CD4-positive, CD25-positive, alpha-beta regulatory T cell (primary cell): ENCODE data around the gene BPIFB2. TPM values are rescaled to one million over a fixed set of nuclear protein-coding genes. Genes with fewer than 3 reads are reported as not detected.
A peak's percentile ranks its signal among the peaks of the same experiment; 100 is the strongest.

Experiments used
- ATAC-seq, 2 donors: fragments of 150-1000 bp; cut with Tn5 transposase; one replicate each; pipeline ENCODE4 v1.10.0; 2021; ENCODE audit warnings: low read depth in 2 of 2, moderate number of reproducible peaks in 2 of 2, moderate library complexity in 1 of 2
- DNase-seq, 3 donors: peaks; one replicate each; pipeline versions ENCODE4 v3.0.0 to v3.0.0-alpha.2; 2012 to 2022; ENCODE audit warnings: mixed read lengths in 1 of 3
- H3K27ac ChIP-seq: one replicate; pipeline ENCODE4 v1.7.0; 2013; ENCODE audit warnings: mild to moderate bottlenecking, low read length; ENCODE audit not compliant: insufficient read depth, poor library complexity, severe bottlenecking
- H3K27me3 ChIP-seq: one replicate; pipeline ENCODE4 v1.7.0; 2013; ENCODE audit warnings: low read length; ENCODE audit not compliant: control insufficient read depth, insufficient read depth
- H3K36me3 ChIP-seq: one replicate; pipeline ENCODE4 v1.7.0; 2013; ENCODE audit warnings: mild to moderate bottlenecking, low read length, moderate library complexity; ENCODE audit not compliant: control insufficient read depth, insufficient read depth
- H3K4me1 ChIP-seq: 2 replicates; pipeline ENCODE4 v1.7.0; 2013; ENCODE audit warnings: mild to moderate bottlenecking, low read length; ENCODE audit not compliant: insufficient read depth, control insufficient read depth, poor library complexity, severe bottlenecking
- H3K4me3 ChIP-seq: one replicate; pipeline ENCODE4 v1.7.0; 2013; ENCODE audit warnings: low read depth, mild to moderate bottlenecking, low read length, moderate library complexity
- H3K9me3 ChIP-seq, 2 experiments: 1 replicate in 1 of 2; 2 replicates in 1 of 2; pipeline ENCODE4 v1.7.0; 2013; ENCODE audit warnings: low read length in 2 of 2, mild to moderate bottlenecking in 1 of 2, moderate library complexity in 1 of 2; ENCODE audit not compliant: control insufficient read depth in 2 of 2
- H3K27ac Mint-ChIP-seq, 3 donors: one replicate each; pipeline ENCODE4 v1.8.0; 2020 to 2022; ENCODE audit warnings: mild to moderate bottlenecking in 3 of 3, mixed read lengths in 3 of 3, moderate library complexity in 2 of 3
- H3K27me3 Mint-ChIP-seq: one replicate; pipeline ENCODE4 v1.8.0; 2022; ENCODE audit warnings: mild to moderate bottlenecking, mixed read lengths
- H3K36me3 Mint-ChIP-seq: one replicate; pipeline ENCODE4 v1.8.0; 2020; ENCODE audit warnings: mixed read lengths
- H3K4me1 Mint-ChIP-seq, 4 donors: one replicate each; pipeline ENCODE4 v1.8.0; 2020 to 2022; ENCODE audit warnings: mixed read lengths in 4 of 4, mild to moderate bottlenecking in 1 of 4
- H3K4me3 Mint-ChIP-seq, 4 donors: one replicate each; pipeline ENCODE4 v1.8.0; 2020 to 2022; ENCODE audit warnings: mild to moderate bottlenecking in 4 of 4, mixed read lengths in 4 of 4, moderate library complexity in 3 of 4
- H3K9me3 Mint-ChIP-seq, 7 donors: one replicate each; pipeline ENCODE4 v1.8.0; 2020 to 2022; ENCODE audit warnings: mixed read lengths in 7 of 7, mild to moderate bottlenecking in 3 of 7, moderate library complexity in 2 of 7
- polyA plus RNA-seq, 4 donors: library from polyadenylated mRNA; unstranded; fragments of 300-500 nt; fragmentation: Illumina TruSeq; gene quantifications; one replicate each; pipeline ENCODE4 v1.2.3, GENCODE V29; 2021
- total RNA-seq: library from RNA; stranded (reverse); gene quantifications from one replicate; pipeline ENCODE4 v1.2.3, GENCODE V29; 2022

The BPIFB2 gene
- total and polyA plus RNA-seq, 5 donors from 2014 or later: not detected

GRCh38 chr20:32999603-33000250 lies 7.8 kb upstream of the BPIFB2 start:
- peak overlapping the region in 1 of 3 donors; percentile 9 for H3K27ac Mint-ChIP-seq
- Histone ChIP-seq H3K27me3 (no peaks in the 10 kb centered on the region), H3K9me3 (peaks cover 9 to 10% of the 10 kb centered on the region in 2 experiments), H3K4me1 (no peaks in the 10 kb centered on the region), H3K4me3 (no peak overlapping the region), H3K27ac (no peak overlapping the region), H3K36me3 (no peaks in the 10 kb centered on the region)
- no peaks in the 10 kb centered on the region for H3K36me3 Mint-ChIP-seq
- peaks cover 9 to 35% (median 17%) of the 10 kb centered on the region in 4 donors for H3K4me1 Mint-ChIP-seq
- H3K9me3 Mint-ChIP-seq: peaks cover 2 to 12% (median 4%) of the 10 kb centered on the region in 7 donors
- H3K4me3 Mint-ChIP-seq: no peak overlapping the region
- ATAC-seq (no peak), DNase-seq (no peak)
- no peaks in the 10 kb centered on the region for H3K27me3 Mint-ChIP-seq

GRCh38 chr20:33000802-33001466 lies 6.6 kb upstream of the BPIFB2 start:
- ATAC-seq (no peak), DNase-seq (no peak)
- Histone ChIP-seq H3K9me3 (peaks cover 3 to 6% of the 10 kb centered on the region in 2 experiments), H3K27me3 (no peaks in the 10 kb centered on the region), H3K27ac (no peak overlapping the region), H3K4me1 (no peaks in the 10 kb centered on the region), H3K36me3 (no peaks in the 10 kb centered on the region), H3K4me3 (no peak overlapping the region)
- H3K36me3 Mint-ChIP-seq: no peaks in the 10 kb centered on the region
- no peak overlapping the region for H3K4me3 Mint-ChIP-seq
- H3K4me1 Mint-ChIP-seq: peaks cover 9 to 41% (median 20%) of the 10 kb centered on the region in 4 donors
- peak overlapping the region in 2 of 3 donors; percentile 51 to 62 for H3K27ac Mint-ChIP-seq
- peaks cover 0 to 6% (median 4%) of the 10 kb centered on the region in 7 donors for H3K9me3 Mint-ChIP-seq
- H3K27me3 Mint-ChIP-seq: no peaks in the 10 kb centered on the region

- H3K4me1 ChIP-seq: no peaks in the 10 kb centered on the region
- H3K4me3 ChIP-seq: no peak overlapping the region
- ATAC-seq (no peak), DNase-seq (no peak)
- no peaks in the 10 kb centered on the region for H3K27me3 Mint-ChIP-seq
- H3K36me3 ChIP-seq: no peaks in the 10 kb centered on the region
- H3K4me1 Mint-ChIP-seq: peaks cover 7 to 37% (median 18%) of the 10 kb centered on the region in 4 donors
- no peaks in the 10 kb centered on the region for H3K27me3 ChIP-seq
- no peak overlapping the region for H3K4me3 Mint-ChIP-seq
- H3K27ac Mint-ChIP-seq: peak overlapping the region in 2 of 3 donors; percentile 83 to 89
- H3K9me3 Mint-ChIP-seq: peaks cover 0 to 5% (median 1%) of the 10 kb centered on the region in 7 donors
- peaks cover 2 to 6% of the 10 kb centered on the region in 2 experiments for H3K9me3 ChIP-seq
- no peaks in the 10 kb centered on the region for H3K36me3 Mint-ChIP-seq
- no peak overlapping the region for H3K27ac ChIP-seq
These were observed 5.3 kb upstream of the BPIFB2 start for GRCh38 chr20:33002087-33002808.

- ATAC-seq: no peak
- H3K4me1 Mint-ChIP-seq: peaks cover 0 to 28% (median 14%) of the 10 kb centered on the region in 4 donors
These were observed 3.3 kb upstream of the BPIFB2 start, which contains the start of gene SUN5 for GRCh38 chr20:33004141-33004751. Gene SUN5, minus strand, starts transcription at chr20:33004433. Its CDS starts 93 bp downstream, at chr20:33004340.

GRCh38 chr20:33005132-33005566 lies 2.4 kb upstream of the BPIFB2 start:
- ATAC-seq (no peak), DNase-seq (peak in 2 of 3 donors; percentile 31 to 68)
- Mint-ChIP-seq H3K27ac (peak overlapping the region in 1 of 3 donors; percentile 62), H3K9me3 (peaks cover 0 to 4% (median 1%) of the 10 kb centered on the region in 7 donors), H3K27me3 (no peaks in the 10 kb centered on the region), H3K4me3 (no peak overlapping the region), H3K4me1 (peaks cover 0 to 28% (median 12%) of the 10 kb centered on the region in 4 donors), H3K36me3 (no peaks in the 10 kb centered on the region)
- H3K4me3 ChIP-seq: no peak overlapping the region
- H3K9me3 ChIP-seq: peaks cover 2 to 6% of the 10 kb centered on the region in 2 experiments
- H3K4me1 ChIP-seq: no peaks in the 10 kb centered on the region
- H3K36me3 ChIP-seq: no peaks in the 10 kb centered on the region
- no peak overlapping the region for H3K27ac ChIP-seq
- no peaks in the 10 kb centered on the region for H3K27me3 ChIP-seq

More at GRCh38 chr20:33004141-33004751, 3.3 kb upstream of the BPIFB2 start, which contains the start of gene SUN5:
- H3K27ac Mint-ChIP-seq: peak within 1 kb of the TSS in 1 of 3 donors; percentile 62
- no peak within 1 kb of the TSS for H3K27ac ChIP-seq
- no peaks in the 10 kb centered on the region for H3K36me3 ChIP-seq
- H3K27me3 ChIP-seq: no peaks in the 10 kb centered on the region
- H3K27me3 Mint-ChIP-seq: no peaks in the 10 kb centered on the region
- peaks cover 2 to 6% of the 10 kb centered on the region in 2 experiments for H3K9me3 ChIP-seq
- H3K4me1 ChIP-seq: no peaks in the 10 kb centered on the region
- DNase-seq: no peak
- H3K4me3 Mint-ChIP-seq: no peak within 1 kb of the TSS
- no peaks in the 10 kb centered on the region for H3K36me3 Mint-ChIP-seq
- H3K4me3 ChIP-seq: no peak within 1 kb of the TSS
- peaks cover 0 to 4% (median 1%) of the 10 kb centered on the region in 7 donors for H3K9me3 Mint-ChIP-seq

GRCh38 chr20:33005908-33006775 lies 1.4 kb upstream of the BPIFB2 start:
- ATAC-seq: no peak
- H3K27ac Mint-ChIP-seq: no peak overlapping the region
- Histone ChIP-seq H3K4me3 (no peak overlapping the region), H3K27me3 (no peaks in the 10 kb centered on the region), H3K4me1 (no peaks in the 10 kb centered on the region), H3K27ac (no peak overlapping the region), H3K36me3 (no peaks in the 10 kb centered on the region), H3K9me3 (peaks cover 2 to 6% of the 10 kb centered on the region in 2 experiments)
- peaks cover 0 to 4% (median 1%) of the 10 kb centered on the region in 7 donors for H3K9me3 Mint-ChIP-seq
- peaks cover 4% of the 10 kb centered on the region for H3K27me3 Mint-ChIP-seq
- DNase-seq: no peak
- no peaks in the 10 kb centered on the region for H3K36me3 Mint-ChIP-seq
- peaks cover 0 to 23% (median 9%) of the 10 kb centered on the region in 4 donors for H3K4me1 Mint-ChIP-seq
- H3K4me3 Mint-ChIP-seq: no peak overlapping the region
